PC-9 (cell line): Measurements from ENCODE around the gene PRPS1. TPM values are rescaled to one million over a fixed set of nuclear protein-coding genes. Genes with fewer than 3 reads are reported as not detected.
A peak's percentile ranks its signal among the peaks of the same experiment; 100 is the strongest.
"Not testable (repeated sequence)": the region's sequence is repeated elsewhere in the genome, so short reads cannot be mapped to it uniquely, and the experiment has no call there.

Source experiments
- BruUV-seq: library from RNA; stranded (reverse); fragments of 400-500 nt; replicated peaks from 2 replicates; lab custom pipeline; 2021; lab: Mats Ljungman, UMichigan
- CTCF ChIA-PET: fragments of 300-600 bp; sonication (Branson Sonifier 250); formaldehyde crosslinking; loops from one replicate; lab custom pipeline; 2022; ENCODE audit warnings: antibody characterized with exemption; lab: Charles Lee
- POLR2A ChIA-PET: fragments of 300-600 bp; sonication (Branson Sonifier 250); formaldehyde crosslinking; loops from one replicate; lab custom pipeline; 2022; ENCODE audit warnings: antibody characterized with exemption; ENCODE audit not compliant: unreplicated experiment; lab: Charles Lee
- DNase-seq, 2 experiments: peaks; one replicate each; pipeline versions ENCODE4 v3.0.0 to v3.0.0-alpha.2; 2015 to 2022; ENCODE audit warnings: mixed read lengths in 1 of 2
- H2AFZ ChIP-seq: fragments of 200-600 bp; sonication (generic); 2 replicates; pipeline ENCODE4 v1.8.1; 2017; ENCODE audit warnings: antibody characterized with exemption
- H3F3A ChIP-seq: fragments of 200-600 bp; sonication (generic); 2 replicates; pipeline ENCODE4 v1.8.1; 2017; ENCODE audit warnings: antibody characterized with exemption, mild to moderate bottlenecking, low read depth; ENCODE audit not compliant: insufficient read depth
- H3K27ac ChIP-seq: fragments of 200-600 bp; sonication (generic); 2 replicates; pipeline ENCODE4 v1.6.1; 2016; ENCODE audit warnings: mixed run types
- H3K27me3 ChIP-seq: fragments of 200-600 bp; sonication (generic); 2 replicates; pipeline ENCODE4 v1.6.1; 2016; ENCODE audit warnings: low read depth, mixed run types; ENCODE audit not compliant: insufficient read depth
- H3K36me3 ChIP-seq: fragments of 200-600 bp; sonication (generic); 2 replicates; pipeline ENCODE4 v1.6.1; 2016; ENCODE audit warnings: low read depth, mixed run types
- H3K4me1 ChIP-seq: fragments of 200-600 bp; sonication (generic); replicated peaks from 2 replicates; pipeline ENCODE4 v1.6.1; 2016; ENCODE audit warnings: mixed run types; ENCODE audit not compliant: insufficient read depth
- H3K4me2 ChIP-seq: fragments of 200-600 bp; sonication (generic); 2 replicates; pipeline ENCODE4 v1.6.1; 2017; ENCODE audit warnings: mixed run types
- H3K4me3 ChIP-seq: fragments of 200-600 bp; sonication (generic); 2 replicates; pipeline ENCODE4 v1.6.1; 2016; ENCODE audit warnings: mixed run types
- H3K79me2 ChIP-seq: fragments of 200-600 bp; sonication (generic); 2 replicates; pipeline ENCODE4 v1.6.1; 2017; ENCODE audit warnings: low read depth, mixed run types
- H3K9me2 ChIP-seq: fragments of 200-600 bp; sonication (generic); 2 replicates; pipeline ENCODE4 v1.8.1; 2017; ENCODE audit warnings: mild to moderate bottlenecking; ENCODE audit not compliant: insufficient read depth
- H3K9me3 ChIP-seq: fragments of 200-600 bp; sonication (generic); 2 replicates; pipeline ENCODE4 v1.8.1; 2016; ENCODE audit warnings: low read depth; ENCODE audit not compliant: insufficient read depth
- H4K20me1 ChIP-seq: fragments of 200-600 bp; sonication (generic); 2 replicates; pipeline ENCODE4 v1.8.1; 2017; ENCODE audit not compliant: insufficient read depth
- CTCF ChIP-seq: fragments of 200-600 bp; sonication (generic); conservative IDR thresholded peaks from 2 replicates; pipeline ENCODE4 v1.6.1; 2017; ENCODE audit warnings: mixed run types, antibody characterized with exemption, mild to moderate bottlenecking, moderate library complexity
- EZH2 ChIP-seq: fragments of 200-600 bp; sonication (generic); IDR thresholded peaks from 2 replicates; pipeline ENCODE4 v1.8.0; 2017; ENCODE audit warnings: antibody characterized with exemption, low read depth
- intact Hi-C: fragments of 100-400 bp; cut with micrococcal nuclease; formaldehyde crosslinking; loops from one replicate; pipeline ENCODE4 v1.10.0; 2022; ENCODE audit not compliant: unreplicated experiment
- total RNA-seq: library from RNA; stranded (reverse); gene quantifications from 2 replicates; pipeline ENCODE4 v1.2.3, GENCODE V29; 2021

The PRPS1 gene
- total RNA-seq, 1 experiment from 2014 or later, result 67.4 TPM

GRCh38 chrX:107683931-107684330 is 55.6 kb downstream of the PRPS1 start:
- Histone ChIP-seq H4K20me1 (no peaks in the 10 kb centered on the region), H3K79me2 (no peaks in the 10 kb centered on the region), H3K27me3 (no peaks in the 10 kb centered on the region), H3K27ac (no peak overlapping the region), H3F3A (peaks cover 9% of the 10 kb centered on the region; the same call in 1 of the 2 replicates), H3K9me3 (no peaks in the 10 kb centered on the region), H3K36me3 (no peaks in the 10 kb centered on the region), H3K4me2 (no peak overlapping the region), H3K9me2 (no peaks in the 10 kb centered on the region), H3K4me1 (peaks cover 47% of the 10 kb centered on the region), H2AFZ (no peak overlapping the region), H3K4me3 (no peak overlapping the region)
- ChIA-PET POLR2A (no interaction called here), CTCF (no interaction called here)
- intact Hi-C loops, result no loop called here
- BruUV-seq, result no TSS peak
- TF ChIP-seq CTCF (no peak), EZH2 (no peak)
- DNase-seq, result peak in 1 of 2 experiments; percentile 23

- ChIA-PET POLR2A (interaction anchor here (0.6 to 0.8 kb wide), 2 partner anchors 32 to 47 kb away, joined by 3 to 7 read pairs; no protein-coding TSS in a partner anchor), CTCF (interaction anchor here (0.6 to 1.0 kb wide), 5 partner anchors 8 to 32 kb away, joined by 3 to 7 read pairs (median 6); no protein-coding TSS in a partner anchor)
- TF ChIP-seq EZH2 (no peak), CTCF (no peak)
- H3K4me1 ChIP-seq, result peaks cover 47% of the 10 kb centered on the region
- intact Hi-C loops, result no loop called here
- peak; percentile 73 to 88 for DNase-seq
- no peaks in the 10 kb centered on the region for H3K36me3 ChIP-seq
- H3K4me3 ChIP-seq, result no peak overlapping the region
- no peaks in the 10 kb centered on the region for H3K79me2 ChIP-seq
- BruUV-seq, result no TSS peak
- H3K4me2 ChIP-seq, result peak overlapping the region; percentile 32; the same call in 1 of the 2 replicates
- H3K9me3 ChIP-seq, result no peaks in the 10 kb centered on the region
- H2AFZ ChIP-seq, result no peak overlapping the region
- no peaks in the 10 kb centered on the region for H4K20me1 ChIP-seq
- peak overlapping the region; percentile 32 for H3K27ac ChIP-seq
- H3K9me2 ChIP-seq, result no peaks in the 10 kb centered on the region
- H3F3A ChIP-seq, result peaks cover 9% of the 10 kb centered on the region; the same call in 1 of the 2 replicates
- no peaks in the 10 kb centered on the region for H3K27me3 ChIP-seq
Observed at GRCh38 chrX:107684956-107685385, 56.7 kb downstream of the PRPS1 start.

DNA sequence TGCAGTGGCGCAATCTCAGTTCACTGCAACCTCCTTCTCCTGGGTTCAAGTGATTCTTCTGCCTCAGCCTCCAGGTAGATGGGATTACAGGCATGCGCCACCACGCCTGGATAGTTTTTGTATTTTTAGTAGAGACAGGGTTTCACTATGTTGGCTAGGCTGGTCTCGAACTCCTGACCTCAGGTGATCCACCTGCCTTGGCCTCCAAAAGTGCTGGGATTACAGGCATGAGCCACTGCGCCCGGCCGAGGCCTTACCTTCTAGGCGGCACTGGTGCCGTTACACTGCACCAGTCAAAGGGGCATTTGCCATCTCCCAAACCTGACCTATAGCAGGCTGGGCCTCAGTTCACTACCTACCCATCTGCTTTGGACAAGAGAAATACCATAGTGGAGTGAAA is 57.3 kb downstream of the PRPS1 start:
- H3K27ac ChIP-seq, result peak overlapping the region; percentile 32; the same call in 1 of the 2 replicates

More for the DNA sequence above, 57.3 kb downstream of the PRPS1 start:
- H3K9me2 ChIP-seq, H3K4me3 ChIP-seq, H3K79me2 ChIP-seq, H2AFZ ChIP-seq, H3K27me3 ChIP-seq, H4K20me1 ChIP-seq, H3K9me3 ChIP-seq, H3K36me3 ChIP-seq, intact Hi-C loops, DNase-seq, H3F3A ChIP-seq: not testable (repeated sequence)
- ChIA-PET CTCF (interaction anchor here (0.6 to 1.4 kb wide), 6 partner anchors 9 to 32 kb away, joined by 3 to 7 read pairs (median 6); no protein-coding TSS in a partner anchor), POLR2A (interaction anchor here (0.6 kb wide), 1 partner anchor 31 kb away, joined by 3 read pairs; no protein-coding TSS in a partner anchor)
- Histone ChIP-seq H3K4me1 (peaks cover 47% of the 10 kb centered on the region), H3K4me2 (0 out of 2 replicates have a peak overlapping the region, but pooled peaks have one; percentile 32)
- TSS peak; percentile 63 for BruUV-seq
